Tibial nerve (tissue), 4 donors: ENCODE results near the gene FAM228A. TPM values are rescaled to one million over a fixed set of nuclear protein-coding genes. Genes with fewer than 3 reads are reported as not detected.
"Not testable (repeated sequence)": the region's sequence is repeated elsewhere in the genome, so short reads cannot be mapped to it uniquely, and the experiment has no call there.

Source experiments
- DNase-seq, 2 donors: peaks; one replicate each; pipeline ENCODE4 v3.0.0-alpha.2; 2019; ENCODE audit warnings: low spot score in 2 of 2
- H3K27ac ChIP-seq, 4 donors: fragments of 200-600 bp; sonication (generic) in 3 of 4; one replicate each; pipeline ENCODE4 v1.5.1; 2017 to 2019; ENCODE audit warnings: mild to moderate bottlenecking in 1 of 4
- H3K27me3 ChIP-seq, 2 donors: fragments of 200-600 bp; sonication (generic) in 1 of 2; one replicate each; pipeline versions ENCODE4 v1.5.1 to v1.6.0; 2017 to 2019
- H3K36me3 ChIP-seq, 3 donors: fragments of 200-600 bp; sonication (generic); one replicate each; pipeline ENCODE4 v1.5.1; 2018 to 2019
- H3K4me1 ChIP-seq, 4 donors: fragments of 200-600 bp; sonication (generic) in 3 of 4; one replicate each; pipeline ENCODE4 v1.5.1; 2017 to 2019
- H3K4me3 ChIP-seq, 4 donors: fragments of 200-600 bp; sonication (generic) in 3 of 4; one replicate each; pipeline ENCODE4 v1.5.1; 2017 to 2019; ENCODE audit warnings: mild to moderate bottlenecking in 1 of 4, moderate library complexity in 1 of 4
- H3K9me3 ChIP-seq, 4 donors: fragments of 200-600 bp; sonication (generic) in 3 of 4; one replicate each; pipeline ENCODE4 v1.5.1; 2017 to 2019
- CTCF ChIP-seq, 5 experiments: fragments of 200-600 bp in 3 of 5; fragments of 450-650 bp in 2 of 5; sonication (generic) in 3 of 5; IDR thresholded peaks; one replicate each; pipeline ENCODE4 v1.5.1; 2016 to 2019; ENCODE audit warnings: antibody characterized with exemption in 5 of 5, mild to moderate bottlenecking in 3 of 5, moderate library complexity in 2 of 5
- EP300 ChIP-seq, 2 donors: sonication (generic); formaldehyde crosslinking; IDR thresholded peaks; one replicate each; pipeline ENCODE4 v1.6.1; 2017; ENCODE audit warnings: antibody characterized with exemption in 2 of 2, mild to moderate bottlenecking in 1 of 2
- POLR2A ChIP-seq, 2 donors: fragments of 450-650 bp; IDR thresholded peaks; one replicate each; pipeline ENCODE4 v1.6.1; 2017; ENCODE audit warnings: antibody characterized with exemption in 2 of 2, mild to moderate bottlenecking in 2 of 2, moderate library complexity in 2 of 2
- WGBS, 2 donors: methylation state at CpG; one replicate each; pipeline ENCODE4 v1.1.5; 2018; 5-methylcytosine and 5-hydroxymethylcytosine counted together
- total RNA-seq, 4 donors: library from RNA; depleted of rRNA; stranded (reverse); fragments of >200 nt; gene quantifications; one replicate each; pipeline ENCODE4 v1.1.0, GENCODE V29; 2016

Gene FAM228A
- total RNA-seq, result 1 to 10 TPM in 3 of 4 donors, under 1 TPM in 1; 0.90 to 5.0 (median 3.3) TPM

- Histone ChIP-seq H3K4me1 (no peaks in the 10 kb centered on the region), H3K4me3 (no peak within 1 kb of the TSS), H3K27me3 (no peaks in the 10 kb centered on the region), H3K36me3 (no peaks in the 10 kb centered on the region), H3K9me3 (peaks cover 0 to 10% (median 0%) of the 10 kb centered on the region in 4 donors), H3K27ac (peak within 1 kb of the TSS in 1 of 4 donors; percentile 34)
- no peak for DNase-seq
- WGBS, 2 donors, result 48 to 55% methylated on average over 28 to 33 of the region's 46 CpGs
- no peak for TF ChIP-seq EP300 (IDR thresholded peaks at IDR 0.05)
- TF ChIP-seq CTCF (IDR thresholded peaks at IDR 0.05), result no peak
- TF ChIP-seq POLR2A (IDR thresholded peaks at IDR 0.05), result no peak
Observed at GRCh38 chr2:24174851-24175277, at the start of gene FAM228A. TSS of gene FAM228A (plus strand) at chr2:24175053. CDS start at chr2:24175481, 428 bp downstream.

GRCh38 chr2:24125956-24126355, 48.9 kb upstream of the FAM228A start:
- Histone ChIP-seq H3K9me3 (no peaks in the 10 kb centered on the region), H3K27ac (no peak overlapping the region), H3K36me3 (no peaks in the 10 kb centered on the region), H3K4me1 (peaks cover 0 to 34% (median 14%) of the 10 kb centered on the region in 4 donors), H3K4me3 (no peak overlapping the region), H3K27me3 (no peaks in the 10 kb centered on the region)
- TF ChIP-seq EP300 (IDR thresholded peaks at IDR 0.05) (no peak), CTCF (IDR thresholded peaks at IDR 0.05) (no peak), POLR2A (IDR thresholded peaks at IDR 0.05) (no peak)
- WGBS, 2 donors, result 27 to 41% methylated on average over 1 of the region's 1 CpG
- DNase-seq, result no peak

- H3K27me3 ChIP-seq, result no peaks in the 10 kb centered on the region
- no peak for DNase-seq
- H3K4me1 ChIP-seq, result peaks cover 0 to 6% (median 0%) of the 10 kb centered on the region in 4 donors
- WGBS, 2 donors, result 96 to 100% methylated on average over 3 of the region's 3 CpGs
- H3K36me3 ChIP-seq, result peaks cover 0 to 5% (median 0%) of the 10 kb centered on the region in 3 donors
- H3K9me3 ChIP-seq, result peaks cover 0 to 6% (median 0%) of the 10 kb centered on the region in 4 donors
- no peak overlapping the region for H3K27ac ChIP-seq
- no peak overlapping the region for H3K4me3 ChIP-seq
- TF ChIP-seq CTCF (IDR thresholded peaks at IDR 0.05), result no peak
- no peak for TF ChIP-seq POLR2A (IDR thresholded peaks at IDR 0.05)
- no peak for TF ChIP-seq EP300 (IDR thresholded peaks at IDR 0.05)
Observed at GRCh38 chr2:24132543-24132942, 42.3 kb upstream of the FAM228A start.

- not testable (repeated sequence) for H3K27ac ChIP-seq, H3K9me3 ChIP-seq, H3K4me3 ChIP-seq, H3K27me3 ChIP-seq, DNase-seq, H3K4me1 ChIP-seq
- WGBS, 2 donors, result 91% methylated on average over 5 of the region's 5 CpGs
- H3K36me3 ChIP-seq, result peaks cover 0 to 57% (median 3%) of the 10 kb centered on the region in 3 donors
Observed at GRCh38 chr2:24140305-24140704, 34.5 kb upstream of the FAM228A start.

GRCh38 chr2:24147364-24147763, 27.5 kb upstream of the FAM228A start:
- no peak overlapping the region for H3K27ac ChIP-seq
- peaks cover 0 to 20% (median 6%) of the 10 kb centered on the region in 4 donors for H3K9me3 ChIP-seq
- H3K36me3 ChIP-seq, result peaks cover 0 to 85% (median 3%) of the 10 kb centered on the region in 3 donors
- H3K4me1 ChIP-seq, result no peaks in the 10 kb centered on the region
- DNase-seq, result no peak
- TF ChIP-seq CTCF (IDR thresholded peaks at IDR 0.05) (no peak), POLR2A (IDR thresholded peaks at IDR 0.05) (no peak), EP300 (IDR thresholded peaks at IDR 0.05) (no peak)
- no peaks in the 10 kb centered on the region for H3K27me3 ChIP-seq
- H3K4me3 ChIP-seq, result no peak overlapping the region
